HG02610 (cell line): ENCODE results near the gene GRIK4.
A peak's percentile ranks its signal among the peaks of the same experiment; 100 is the strongest.

ENCODE experiments used
- ATAC-seq: cut with Tn5 transposase; IDR thresholded peaks from one replicate; pipeline ENCODE4 v1.9.1; 2021; ENCODE audit warnings: mild to moderate bottlenecking, moderate library complexity; ENCODE audit not compliant: unreplicated experiment

Gene GRIK4

DNA sequence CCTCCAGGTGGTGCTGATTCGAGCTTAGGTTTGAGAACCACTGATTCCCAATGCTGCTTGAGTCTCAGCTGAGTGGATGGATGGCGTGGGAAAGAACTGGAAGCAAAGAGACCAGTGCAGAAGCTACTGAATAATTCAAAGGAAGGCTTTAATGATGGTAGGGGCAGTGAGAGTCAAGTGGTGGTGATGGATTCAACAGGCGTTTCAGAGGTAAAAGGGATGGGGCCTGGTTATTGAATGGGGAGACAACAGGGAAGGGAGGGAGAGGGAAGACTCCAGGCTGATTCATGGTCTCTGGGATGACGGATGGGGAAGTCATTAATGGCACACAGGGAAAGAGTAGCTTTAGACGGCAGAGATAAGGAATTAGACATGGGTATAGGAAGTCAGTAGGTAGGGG, 408.0 kb downstream of the GRIK4 start:
- ATAC-seq = no peak

DNA sequence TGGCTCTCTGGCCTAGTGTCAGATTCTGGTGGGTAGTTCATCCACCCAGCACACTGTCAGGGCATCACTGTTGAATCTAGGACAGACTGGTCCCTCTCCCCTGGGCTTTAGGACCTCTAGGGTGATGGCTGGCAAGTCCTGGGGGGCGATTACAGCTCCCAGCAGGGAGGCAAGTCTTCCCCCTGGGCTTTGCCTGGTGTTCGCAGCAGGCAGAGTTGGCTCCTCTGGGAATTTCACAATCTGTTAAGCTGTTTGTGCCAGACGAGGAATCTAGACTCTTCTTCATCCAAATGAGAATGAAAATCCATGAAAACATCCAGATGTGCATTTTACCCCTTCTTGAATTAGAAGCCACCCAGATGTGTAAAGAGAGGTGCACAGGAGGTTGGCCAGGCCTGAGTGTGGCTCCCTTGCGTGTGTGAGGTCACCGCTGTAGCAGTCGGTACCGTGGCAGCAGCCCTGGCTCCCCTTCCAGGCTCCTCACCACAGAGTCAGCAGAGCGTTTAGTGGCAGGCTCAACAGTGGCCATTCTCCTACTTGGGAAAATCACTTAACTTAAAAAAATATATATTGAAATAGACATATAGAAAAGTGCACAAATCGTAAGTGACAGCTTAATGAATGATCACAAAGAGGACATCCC, 412.4 kb downstream of the GRIK4 start:
- no peak for ATAC-seq

DNA sequence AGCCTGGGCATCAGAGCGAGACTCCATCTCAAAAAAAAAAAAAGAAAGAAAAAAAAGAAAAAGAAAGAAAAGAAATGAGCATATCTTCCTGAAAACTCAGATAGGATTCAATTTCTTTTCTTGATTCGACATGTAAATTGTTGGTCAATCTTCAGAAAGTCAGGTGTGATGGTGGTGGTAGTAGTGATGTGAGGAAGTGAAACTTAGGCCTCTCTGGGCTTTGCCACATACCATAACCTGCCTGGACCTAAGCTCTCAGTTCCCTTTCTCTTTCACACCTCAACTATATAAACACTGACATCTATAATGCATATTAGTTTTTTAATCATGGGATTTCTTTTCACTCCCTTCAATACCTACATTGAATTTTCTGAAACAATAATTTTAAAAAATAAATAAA, 414.4 kb downstream of the GRIK4 start:
- ATAC-seq = peak; percentile 96

DNA sequence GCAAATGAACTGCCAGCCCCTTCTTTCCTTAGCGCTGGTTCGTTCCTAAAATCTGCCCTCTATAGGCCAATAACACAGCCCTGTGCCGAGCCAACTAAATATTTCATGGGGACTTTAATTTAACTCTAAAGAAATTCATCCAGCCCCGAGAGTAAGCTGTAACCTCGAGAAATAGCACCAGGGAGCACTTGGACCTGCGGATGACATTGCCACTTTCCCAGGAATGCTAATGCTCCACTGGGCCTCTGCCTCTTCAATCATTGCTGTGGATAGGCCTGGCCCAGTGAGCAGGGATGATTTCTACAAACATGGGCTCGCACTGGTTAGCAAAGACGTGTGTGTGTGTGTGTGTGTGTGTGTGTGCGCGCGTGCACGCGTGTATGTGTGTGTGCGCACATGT, 417.1 kb downstream of the GRIK4 start:
- no peak for ATAC-seq

DNA sequence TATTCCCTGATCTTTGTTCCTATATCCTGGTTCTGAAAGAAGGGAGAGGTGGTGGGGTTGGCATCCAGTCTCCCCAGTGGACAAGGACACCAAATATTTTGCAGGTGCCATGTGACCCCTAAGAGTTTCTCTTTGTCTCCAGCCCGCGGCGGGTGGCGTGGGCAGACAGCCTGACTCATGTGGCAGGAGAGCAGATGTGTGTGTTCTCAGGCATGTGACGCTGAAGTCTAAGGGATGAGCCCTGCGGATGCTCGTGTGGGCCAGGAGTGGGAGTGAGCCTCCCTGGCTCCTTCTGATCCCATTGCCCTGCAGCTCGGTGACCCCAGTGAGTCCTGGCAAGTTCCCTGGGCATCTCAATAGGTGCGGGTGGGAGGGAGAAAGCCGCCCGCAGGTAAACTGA, 417.5 kb downstream of the GRIK4 start:
- no peak for ATAC-seq

DNA sequence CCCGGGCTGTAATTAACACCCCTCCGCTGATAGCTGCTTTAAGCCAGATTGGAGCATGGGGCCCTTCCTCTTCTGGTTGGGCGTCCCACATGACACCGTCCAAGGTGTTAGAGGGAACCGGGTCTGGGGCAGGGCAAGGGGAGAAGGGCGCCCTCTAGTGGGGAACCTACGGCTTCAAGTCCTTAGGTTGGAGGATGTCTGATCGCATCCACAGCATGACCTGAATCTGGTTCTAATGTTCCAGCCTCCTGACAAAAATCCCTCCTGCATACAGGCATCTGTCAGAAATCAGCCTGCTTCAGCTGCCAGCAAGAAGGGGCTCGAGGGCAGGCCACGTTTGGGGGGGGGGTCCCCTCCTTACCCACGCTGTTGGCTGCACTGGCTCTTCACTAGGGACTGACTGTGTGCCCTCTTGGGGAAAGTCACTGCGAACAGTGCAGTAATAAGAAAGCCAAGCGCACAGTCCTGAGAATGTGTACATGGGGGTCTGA, 418.2 kb downstream of the GRIK4 start:
- no peak for ATAC-seq

DNA sequence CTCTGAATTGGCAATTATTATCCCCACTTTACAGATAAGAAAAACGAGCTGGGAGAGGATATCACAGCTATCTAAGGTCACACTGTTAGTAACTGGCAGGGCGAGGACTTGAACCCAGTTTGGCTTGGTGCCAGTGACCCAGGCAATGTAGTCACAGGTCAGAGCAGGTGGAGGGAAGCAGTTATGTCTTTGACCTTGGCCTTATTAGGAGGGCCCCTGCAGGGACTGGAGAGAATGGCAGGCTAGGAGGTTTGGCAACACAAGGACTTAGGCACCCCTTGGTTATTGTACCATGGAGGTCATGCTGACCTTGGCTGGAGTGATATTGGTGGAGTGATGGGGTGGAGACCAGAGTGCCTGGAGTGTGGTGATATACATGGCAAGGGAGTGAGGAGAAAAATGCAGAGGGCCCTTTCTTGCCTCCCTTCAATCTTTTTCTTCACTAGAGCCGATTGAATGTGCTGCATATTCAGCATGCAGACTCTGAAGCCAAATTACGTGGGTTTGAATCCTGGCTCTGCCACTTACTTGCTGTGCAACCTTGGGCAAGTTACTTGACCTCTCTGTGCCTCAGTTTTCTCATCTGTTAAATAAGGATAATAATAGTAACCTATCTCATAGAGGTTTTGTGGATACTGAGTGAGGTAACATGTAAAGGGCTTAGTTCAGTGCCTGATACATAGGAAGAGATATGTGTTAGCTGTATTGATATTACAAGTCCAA, 419.7 kb downstream of the GRIK4 start:
- no peak for ATAC-seq

DNA sequence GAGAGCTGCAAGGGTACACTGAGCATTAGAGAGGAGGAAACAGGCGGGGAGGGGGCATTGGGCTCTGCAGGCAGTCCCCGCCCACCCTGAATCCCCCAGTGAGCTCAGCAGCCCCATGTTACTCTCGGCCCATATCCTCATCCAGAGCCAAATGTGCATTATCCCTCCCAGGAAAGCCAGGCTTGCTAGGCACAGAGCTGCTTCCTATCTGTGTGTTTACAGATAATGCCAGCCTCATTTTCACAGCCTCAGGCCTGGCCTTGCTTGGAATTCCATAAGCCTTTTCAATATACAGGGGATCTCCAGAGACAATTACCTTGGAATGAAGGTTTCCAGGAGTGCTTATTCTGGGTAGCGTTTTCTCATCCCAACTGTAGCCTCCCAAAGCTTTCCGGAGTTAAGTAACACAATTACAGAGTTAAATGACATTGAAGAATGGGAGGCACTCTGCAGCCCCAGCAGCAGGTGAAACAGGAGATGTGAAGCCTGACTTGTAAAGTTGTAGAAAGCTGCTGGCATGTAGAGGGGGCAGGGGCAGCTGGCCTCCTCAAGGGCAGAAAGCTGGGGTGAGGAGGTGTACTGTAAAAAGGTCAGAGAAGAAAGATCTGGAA, 420.9 kb downstream of the GRIK4 start:
- no peak for ATAC-seq

DNA sequence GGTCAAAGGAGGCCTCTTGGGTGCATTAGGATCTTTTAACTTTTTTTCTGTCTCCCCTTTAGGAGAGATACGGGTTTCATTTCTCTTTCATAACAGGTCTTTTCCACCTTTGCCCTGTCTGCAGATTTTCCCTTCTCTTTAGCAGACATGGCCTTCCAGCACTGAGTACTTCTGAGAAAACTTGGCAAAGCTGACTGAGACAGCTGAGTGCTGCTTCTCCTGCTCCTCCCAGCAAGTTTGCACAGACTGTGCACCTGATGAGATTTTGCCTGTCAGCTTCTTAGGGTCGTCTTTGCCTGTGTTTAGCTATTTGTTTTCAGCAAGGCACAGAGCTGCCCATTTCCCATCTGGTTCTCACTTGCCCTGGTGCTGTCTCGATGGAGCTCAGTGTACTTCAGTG, 424.8 kb downstream of the GRIK4 start:
- no peak for ATAC-seq

DNA sequence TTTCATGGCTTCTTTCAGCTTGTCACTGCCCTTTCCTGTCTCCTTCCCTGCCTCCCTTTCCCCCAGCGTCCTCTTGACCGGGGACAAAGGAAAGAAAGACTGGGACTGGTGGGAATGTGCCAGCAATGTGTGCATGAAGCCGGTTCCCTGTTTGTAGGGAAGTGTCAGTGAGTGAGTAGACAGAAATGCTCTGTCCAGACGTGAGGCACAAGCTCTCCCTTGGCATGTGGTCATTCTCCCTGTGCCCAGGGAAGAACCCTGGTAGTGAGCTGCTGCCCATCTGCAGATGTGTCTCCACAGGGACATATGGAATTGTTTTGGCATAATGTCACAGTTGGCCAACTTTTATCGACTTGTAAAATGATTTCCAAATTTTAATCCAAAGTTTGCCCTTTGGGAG, 426.0 kb downstream of the GRIK4 start:
- no peak for ATAC-seq

DNA sequence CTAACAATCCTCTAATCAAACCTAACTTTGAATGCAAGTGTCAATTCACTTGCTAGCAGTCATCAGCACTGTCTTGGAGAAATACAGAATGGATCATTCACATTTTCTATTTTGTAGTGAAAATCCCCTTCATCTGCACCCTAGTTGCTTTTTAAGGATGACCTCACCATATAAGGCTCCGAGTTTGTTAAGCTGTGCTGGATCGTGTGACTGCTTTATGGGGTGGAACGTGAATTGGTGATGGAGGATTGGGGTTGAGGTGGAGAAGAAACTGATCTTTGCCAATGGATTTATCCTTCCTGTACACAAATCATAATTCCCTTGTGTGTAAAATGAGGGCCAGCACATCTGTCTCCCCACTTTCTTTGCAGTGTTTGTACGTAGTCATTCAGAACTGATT, 426.7 kb downstream of the GRIK4 start:
- no peak for ATAC-seq

DNA sequence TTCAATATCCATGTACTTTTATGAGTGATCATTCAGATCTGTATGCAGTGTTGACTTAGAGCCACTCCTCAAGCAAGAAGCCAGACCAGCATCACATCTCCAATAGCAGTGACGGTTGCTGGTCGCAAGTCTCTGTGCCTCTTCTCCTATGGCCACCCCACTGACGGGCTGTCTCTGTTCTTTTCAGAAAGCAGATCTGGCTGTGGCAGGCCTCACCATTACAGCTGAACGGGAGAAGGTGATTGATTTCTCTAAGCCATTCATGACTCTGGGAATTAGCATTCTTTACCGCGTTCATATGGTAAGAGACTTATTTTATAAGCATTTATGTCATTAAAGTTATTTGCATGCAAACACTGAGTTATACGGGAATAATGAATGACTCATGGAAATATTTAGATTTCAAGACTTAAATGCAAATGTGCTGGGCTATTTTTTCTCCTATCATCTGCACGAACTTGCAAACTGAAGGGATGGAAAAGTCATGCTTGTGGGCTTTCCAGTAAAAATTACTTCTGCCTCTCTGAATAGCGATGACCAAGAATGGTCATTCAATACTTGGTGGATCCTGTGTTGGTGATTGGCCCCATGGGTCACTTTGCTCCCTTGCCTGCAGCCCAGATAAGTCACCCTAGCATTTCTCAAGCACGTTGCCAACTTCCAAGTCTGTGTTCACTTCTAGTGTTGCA, 428.8 kb downstream of the GRIK4 start:
- ATAC-seq = no peak

DNA sequence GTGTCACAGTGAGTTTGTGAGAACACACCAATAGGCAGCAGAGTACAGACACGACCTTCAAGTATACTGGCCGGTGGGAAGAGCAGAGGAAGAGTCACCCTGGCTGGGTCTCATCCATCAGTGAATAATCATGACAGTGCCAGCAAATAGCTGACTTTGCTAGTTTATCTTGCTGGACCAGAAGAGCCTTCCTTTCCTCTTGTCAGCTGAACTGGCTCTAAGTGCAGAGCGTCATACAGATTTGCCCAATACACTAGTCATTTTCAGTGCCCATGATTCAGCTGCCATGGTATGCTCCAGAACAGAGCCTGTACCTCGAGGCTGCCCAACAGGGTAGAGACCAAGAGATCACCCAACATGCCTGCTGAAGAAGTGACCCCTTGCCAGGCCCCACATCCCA, 429.5 kb downstream of the GRIK4 start:
- ATAC-seq = no peak

DNA sequence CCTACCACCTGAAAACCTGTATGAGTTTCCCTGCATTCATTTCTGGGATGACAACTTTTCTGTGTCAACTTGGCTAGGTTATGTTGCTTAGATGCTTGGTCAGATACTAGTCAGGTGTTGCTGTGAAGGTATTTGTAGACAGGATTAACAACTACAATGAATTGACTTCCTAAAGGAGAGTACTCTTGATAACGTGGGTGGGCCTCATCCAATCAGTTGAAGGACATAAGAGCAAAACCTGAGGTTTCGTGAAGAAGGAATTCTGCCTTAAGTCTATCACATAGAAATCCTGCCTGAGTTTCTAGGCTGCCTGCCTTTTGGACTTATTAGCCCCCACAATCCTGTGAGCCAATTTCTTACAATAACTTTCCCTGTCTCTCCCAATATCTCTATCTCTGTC, 431.2 kb downstream of the GRIK4 start:
- ATAC-seq = no peak

DNA sequence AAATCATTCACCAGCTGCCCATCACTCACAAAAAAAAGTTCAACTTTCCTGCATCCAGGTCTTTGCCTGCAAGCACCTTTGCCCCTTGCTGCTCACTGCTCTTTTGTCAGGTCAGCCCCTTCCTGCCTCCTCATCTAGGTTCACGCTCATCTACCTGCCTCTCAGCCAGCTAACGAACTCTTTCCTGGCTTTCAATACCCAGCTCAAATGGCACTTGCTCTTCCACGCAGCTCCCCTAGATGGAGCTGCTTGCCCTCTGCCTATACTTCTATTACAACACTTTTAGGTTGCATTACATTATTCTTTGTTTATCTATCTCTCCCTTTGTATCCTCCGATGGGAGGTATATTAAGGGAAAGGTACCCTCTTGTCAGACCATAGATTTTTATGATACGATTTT, 433.5 kb downstream of the GRIK4 start:
- no peak for ATAC-seq

DNA sequence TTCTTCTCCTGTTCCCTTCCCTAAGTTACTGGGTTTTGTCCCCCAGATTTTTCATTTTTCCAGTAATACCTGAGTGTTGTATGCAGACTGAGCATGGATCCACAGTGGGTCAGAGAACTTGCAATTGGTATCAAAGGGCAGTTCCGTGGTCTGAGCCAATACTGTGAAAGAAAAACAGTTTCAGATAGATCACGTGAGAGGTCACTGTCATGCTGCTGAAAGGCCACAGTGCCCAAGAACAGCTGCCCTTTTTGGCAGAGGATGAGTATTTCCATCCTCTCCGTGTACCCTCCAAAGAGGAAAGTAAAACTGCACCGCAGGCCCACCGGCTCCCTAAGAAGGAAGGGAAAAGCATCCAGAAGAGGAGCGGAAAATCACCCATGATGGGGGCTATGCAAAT, 439.3 kb downstream of the GRIK4 start:
- no peak for ATAC-seq

DNA sequence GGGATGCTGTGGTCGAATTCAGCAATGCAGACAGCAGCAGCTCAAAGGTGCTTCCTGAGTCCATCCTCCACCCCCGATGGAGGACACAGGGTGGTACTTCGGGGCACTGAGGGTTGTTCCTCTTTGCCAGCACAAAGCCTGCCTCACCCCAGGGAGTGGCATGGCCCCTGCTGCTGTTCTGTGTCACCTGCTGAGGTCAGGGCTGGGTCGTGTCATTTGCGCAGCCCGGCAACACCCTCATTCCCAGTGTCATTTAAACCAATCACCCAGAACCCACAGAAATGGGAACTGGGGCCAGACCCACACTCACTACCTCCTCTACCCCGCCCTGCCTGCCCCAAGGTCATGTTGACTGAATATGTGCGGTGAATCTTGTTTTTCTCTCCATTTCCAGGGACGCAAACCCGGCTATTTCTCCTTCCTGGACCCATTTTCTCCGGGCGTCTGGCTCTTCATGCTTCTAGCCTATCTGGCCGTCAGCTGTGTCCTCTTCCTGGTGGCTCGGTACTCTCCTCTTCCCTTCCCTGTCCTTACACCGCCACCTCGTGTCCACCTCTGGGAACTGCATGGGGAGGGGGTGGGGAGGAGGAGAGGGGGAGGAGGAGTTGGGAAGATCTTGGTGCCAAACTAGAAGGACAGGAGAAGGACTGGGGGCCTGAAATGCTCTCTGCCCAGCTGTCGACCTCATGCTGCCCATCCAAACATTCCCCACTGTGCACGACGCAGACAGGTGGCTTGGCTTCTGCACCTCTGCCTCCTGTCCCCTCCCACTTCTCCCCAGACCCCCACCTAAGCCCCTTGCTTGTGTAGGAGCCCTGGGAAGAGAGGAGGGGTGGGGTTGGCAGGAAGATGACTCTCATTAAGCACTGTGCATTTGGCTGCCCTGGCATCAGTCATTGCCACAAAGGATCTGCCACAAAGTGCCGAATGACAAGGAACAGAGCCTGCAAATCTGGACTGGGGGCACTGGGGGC, 441.2 kb downstream of the GRIK4 start:
- peak; percentile 41 for ATAC-seq

DNA sequence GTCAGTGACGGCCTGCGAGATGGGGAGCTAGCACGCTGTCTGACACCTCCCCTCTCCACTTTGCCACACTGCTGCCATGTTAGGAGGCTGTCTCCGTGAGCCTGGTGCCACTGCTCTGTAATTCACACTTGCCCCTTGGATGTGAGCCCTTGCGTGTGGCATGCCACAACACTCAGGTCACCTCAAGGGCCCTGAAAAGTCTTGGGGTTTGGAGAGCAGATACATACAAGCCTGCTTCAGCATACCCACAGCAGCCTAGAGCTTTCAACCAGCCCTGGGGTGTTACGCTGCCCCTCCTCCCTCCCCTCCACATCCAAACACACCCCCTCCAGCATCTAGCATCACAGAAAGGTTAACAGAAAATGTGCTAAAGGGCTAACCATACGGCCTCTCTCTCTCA, 442.8 kb downstream of the GRIK4 start:
- no peak for ATAC-seq

DNA sequence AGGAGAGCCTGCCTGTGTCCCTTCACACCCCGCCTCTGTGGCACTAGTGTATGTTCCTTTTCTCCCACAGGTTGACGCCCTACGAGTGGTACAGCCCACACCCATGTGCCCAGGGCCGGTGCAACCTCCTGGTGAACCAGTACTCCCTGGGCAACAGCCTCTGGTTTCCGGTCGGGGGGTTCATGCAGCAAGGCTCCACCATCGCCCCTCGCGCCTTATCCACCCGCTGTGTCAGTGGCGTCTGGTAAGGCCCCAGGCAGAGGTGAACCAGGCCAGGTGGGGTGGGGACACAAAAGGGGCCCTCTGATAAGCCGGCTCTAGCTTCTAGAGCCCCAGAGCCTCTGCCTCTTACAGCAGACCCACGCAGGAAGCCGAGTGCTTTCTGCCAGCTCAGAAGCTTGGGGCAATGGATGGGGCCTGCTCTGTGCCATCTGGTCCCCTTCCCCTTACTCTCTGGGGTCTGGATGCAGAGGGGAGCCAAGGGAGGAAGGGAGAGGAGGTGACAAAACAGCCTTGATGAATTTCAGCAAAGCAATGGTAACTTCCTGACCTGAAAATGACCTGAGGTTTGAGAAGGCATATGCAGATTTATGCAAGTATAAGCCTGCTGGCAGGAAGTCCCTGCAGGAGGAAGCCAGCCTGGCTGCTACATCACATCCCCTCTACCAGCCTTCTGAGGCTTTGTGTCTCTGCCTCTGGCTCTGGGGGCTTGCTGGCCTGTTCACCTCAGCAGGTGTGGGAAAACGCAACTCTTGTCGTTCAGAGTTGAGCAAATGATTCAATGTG, 445.4 kb downstream of the GRIK4 start:
- ATAC-seq = no peak

DNA sequence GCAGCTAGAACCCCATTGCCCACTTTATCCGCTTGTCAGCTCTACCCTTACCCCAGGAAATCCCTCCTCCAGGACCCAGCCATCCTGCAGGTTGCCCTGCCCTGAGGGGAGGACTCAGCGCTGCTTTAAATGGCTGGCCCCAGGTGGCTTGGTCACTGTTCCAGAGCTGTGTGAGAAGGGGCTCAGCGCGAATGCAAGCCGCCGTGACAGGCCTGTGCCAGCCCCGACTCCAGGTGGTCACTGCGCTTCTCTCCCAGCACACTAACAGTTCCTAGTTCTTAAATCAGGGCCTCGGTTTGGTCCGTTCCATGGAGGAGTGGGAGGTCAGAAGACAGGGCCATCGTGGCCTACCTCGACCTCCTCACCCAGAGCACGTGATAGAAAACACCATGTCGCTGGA, 446.6 kb downstream of the GRIK4 start:
- ATAC-seq = no peak
